ENCODE data around the gene TMEM121B. TPM values are rescaled to one million over a fixed set of nuclear protein-coding genes. Genes with fewer than 3 reads are reported as not detected.

Gene TMEM121B
- total and polyA plus RNA-seq, 4 donors = 0.06 to 0.17 (median 0.10) TPM

DNA sequence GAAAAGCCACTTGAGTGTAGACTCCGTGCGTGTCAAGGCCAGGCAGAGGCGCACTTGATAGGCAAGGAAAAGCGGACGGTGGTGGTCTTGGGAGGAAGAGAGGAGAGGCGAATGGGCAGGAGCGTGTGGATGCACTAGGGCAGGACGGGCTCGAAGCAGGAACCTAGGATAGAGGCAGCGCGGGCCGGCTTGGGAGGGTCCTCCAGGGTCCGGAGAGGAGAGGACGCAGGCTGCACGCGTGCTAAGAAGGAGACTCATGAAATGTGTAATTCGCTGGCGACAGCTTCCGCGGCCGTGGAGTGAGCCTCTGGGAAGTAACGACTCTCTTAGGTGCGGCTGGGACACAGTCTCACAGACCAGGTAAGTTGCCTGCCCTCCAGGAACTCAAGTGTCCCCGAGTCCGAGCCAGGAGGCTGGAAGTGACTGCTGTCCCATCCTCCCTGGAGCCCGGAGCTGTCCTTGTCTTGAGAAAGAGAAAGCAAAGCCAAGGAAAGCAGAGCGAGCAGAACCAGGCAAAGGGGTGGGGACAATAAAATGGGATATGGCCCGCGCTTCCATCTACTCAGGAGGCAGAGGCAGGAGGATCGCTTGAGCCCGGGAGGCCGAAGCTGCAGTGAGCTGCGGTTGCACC lies 37.2 kb downstream of the TMEM121B start:
- no peak for DNase-seq (ENCODE audit: low spot score)
- H3K27me3 ChIP-seq (ENCODE audit: control insufficient read depth in 4 of 4, insufficient read depth in 4 of 4, low read length in 3 of 4) = no peaks in the 10 kb centered on the region
- TF ChIP-seq FOXA2 (IDR thresholded peaks at IDR 0.05) (no peak), ATF3 (IDR thresholded peaks at IDR 0.05) (no peak), EGR1 (IDR thresholded peaks at IDR 0.05; ENCODE audit: low read depth in 2 of 2) (no peak), REST (IDR thresholded peaks at IDR 0.05) (no peak), JUND (IDR thresholded peaks at IDR 0.05) (no peak), FOXA1 (IDR thresholded peaks at IDR 0.05) (no peak), HNF4A (conservative IDR thresholded peaks at IDR 0.05) (no peak), RXRA (IDR thresholded peaks at IDR 0.05) (no peak), MAX (IDR thresholded peaks at IDR 0.05) (no peak), RAD21 (IDR thresholded peaks at IDR 0.05) (no peak), YY1 (IDR thresholded peaks at IDR 0.05) (no peak), NR2F2 (IDR thresholded peaks at IDR 0.05) (no peak), GABPA (IDR thresholded peaks at IDR 0.05 in 1 of 2, conservative IDR thresholded peaks at IDR 0.05 in 1 of 2) (no peak), TAF1 (conservative IDR thresholded peaks at IDR 0.05) (no peak), SP1 (IDR thresholded peaks at IDR 0.05) (no peak)
- TF ChIP-seq, protein P1, sequence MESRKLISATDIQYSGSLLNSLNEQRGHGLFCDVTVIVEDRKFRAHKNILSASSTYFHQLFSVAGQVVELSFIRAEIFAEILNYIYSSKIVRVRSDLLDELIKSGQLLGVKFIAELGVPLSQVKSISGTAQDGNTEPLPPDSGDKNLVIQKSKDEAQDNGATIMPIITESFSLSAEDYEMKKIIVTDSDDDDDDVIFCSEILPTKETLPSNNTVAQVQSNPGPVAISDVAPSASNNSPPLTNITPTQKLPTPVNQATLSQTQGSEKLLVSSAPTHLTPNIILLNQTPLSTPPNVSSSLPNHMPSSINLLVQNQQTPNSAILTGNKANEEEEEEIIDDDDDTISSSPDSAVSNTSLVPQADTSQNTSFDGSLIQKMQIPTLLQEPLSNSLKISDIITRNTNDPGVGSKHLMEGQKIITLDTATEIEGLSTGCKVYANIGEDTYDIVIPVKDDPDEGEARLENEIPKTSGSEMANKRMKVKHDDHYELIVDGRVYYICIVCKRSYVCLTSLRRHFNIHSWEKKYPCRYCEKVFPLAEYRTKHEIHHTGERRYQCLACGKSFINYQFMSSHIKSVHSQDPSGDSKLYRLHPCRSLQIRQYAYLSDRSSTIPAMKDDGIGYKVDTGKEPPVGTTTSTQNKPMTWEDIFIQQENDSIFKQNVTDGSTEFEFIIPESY (IDR thresholded peaks at IDR 0.05) = no peak
- TF ChIP-seq, protein P2, sequence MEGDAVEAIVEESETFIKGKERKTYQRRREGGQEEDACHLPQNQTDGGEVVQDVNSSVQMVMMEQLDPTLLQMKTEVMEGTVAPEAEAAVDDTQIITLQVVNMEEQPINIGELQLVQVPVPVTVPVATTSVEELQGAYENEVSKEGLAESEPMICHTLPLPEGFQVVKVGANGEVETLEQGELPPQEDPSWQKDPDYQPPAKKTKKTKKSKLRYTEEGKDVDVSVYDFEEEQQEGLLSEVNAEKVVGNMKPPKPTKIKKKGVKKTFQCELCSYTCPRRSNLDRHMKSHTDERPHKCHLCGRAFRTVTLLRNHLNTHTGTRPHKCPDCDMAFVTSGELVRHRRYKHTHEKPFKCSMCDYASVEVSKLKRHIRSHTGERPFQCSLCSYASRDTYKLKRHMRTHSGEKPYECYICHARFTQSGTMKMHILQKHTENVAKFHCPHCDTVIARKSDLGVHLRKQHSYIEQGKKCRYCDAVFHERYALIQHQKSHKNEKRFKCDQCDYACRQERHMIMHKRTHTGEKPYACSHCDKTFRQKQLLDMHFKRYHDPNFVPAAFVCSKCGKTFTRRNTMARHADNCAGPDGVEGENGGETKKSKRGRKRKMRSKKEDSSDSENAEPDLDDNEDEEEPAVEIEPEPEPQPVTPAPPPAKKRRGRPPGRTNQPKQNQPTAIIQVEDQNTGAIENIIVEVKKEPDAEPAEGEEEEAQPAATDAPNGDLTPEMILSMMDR (IDR thresholded peaks at IDR 0.05; ENCODE audit: low read depth, low read length, missing input control) = no peak
- H3K4me1 ChIP-seq (ENCODE audit: control insufficient read depth in 4 of 4, insufficient read depth in 4 of 4, low read length in 3 of 4) = peaks cover 0 to 10% (median 3%) of the 10 kb centered on the region in 4 donors
- no peak overlapping the region for H3K4me3 ChIP-seq (ENCODE audit: low read depth in 1 of 3, low read length in 3 of 3)
- no peaks in the 10 kb centered on the region for H3K36me3 ChIP-seq (ENCODE audit: control insufficient read depth in 4 of 4, insufficient read depth in 3 of 4, low read depth in 1 of 4, low read length in 3 of 4)
- H3K27ac ChIP-seq (ENCODE audit: low read depth in 1 of 2, low read length in 2 of 2) = peak overlapping the region in 1 of 2 donors; percentile 90
- no peak overlapping the region for H3K9ac ChIP-seq (ENCODE audit: low read depth in 1 of 2, low read length in 2 of 2)
- WGBS = 90% methylated on average over 33 of the region's 33 CpGs
- H3K9me3 ChIP-seq (ENCODE audit: control insufficient read depth in 4 of 4, low read length in 3 of 4) = no peaks in the 10 kb centered on the region

Measured in liver (tissue), 9 donors.